Muscle of leg (tissue), 11 donors: ENCODE data around the gene NCEH1. TPM values are rescaled to one million over a fixed set of nuclear protein-coding genes. Genes with fewer than 3 reads are reported as not detected.

Experiments used
- DNase-seq: peaks from one replicate; pipeline ENCODE4 v3.0.0; 2013
- H3K27ac ChIP-seq: one replicate; pipeline ENCODE4 v1.5.1; 2013; ENCODE audit warnings: mild to moderate bottlenecking, low read length, control low read depth
- H3K27me3 ChIP-seq: one replicate; pipeline ENCODE4 v1.6.1; 2013; ENCODE audit warnings: low read length; ENCODE audit not compliant: control insufficient read depth, insufficient read depth
- H3K36me3 ChIP-seq: one replicate; pipeline ENCODE4 v1.6.1; 2013; ENCODE audit warnings: low read length; ENCODE audit not compliant: control insufficient read depth, insufficient read depth
- H3K4me1 ChIP-seq: one replicate; pipeline ENCODE4 v1.6.1; 2013; ENCODE audit warnings: low read length; ENCODE audit not compliant: control insufficient read depth, insufficient read depth
- H3K4me3 ChIP-seq: one replicate; pipeline ENCODE4 v1.5.1; 2013; ENCODE audit warnings: low read length, control low read depth
- H3K9me3 ChIP-seq: replicated peaks from 2 replicates; pipeline ENCODE4 v1.6.1; 2013; ENCODE audit warnings: low read depth, low read length; ENCODE audit not compliant: control insufficient read depth
- WGBS: methylation state at CpG from one replicate; pipeline ENCODE4 v1.1.5; 2013; ENCODE audit warnings: missing lambda C conversion rate; ENCODE audit not compliant: insufficient coverage; 5-methylcytosine and 5-hydroxymethylcytosine counted together
- polyA plus RNA-seq, 8 donors: library from polyadenylated mRNA; unstranded; fragments of 120-200 nt; gene quantifications; one replicate each; pipeline versions ENCODE4 v1.2.1 to v1.2.3, GENCODE V29; 2013; ENCODE audit warnings: inconsistent platforms in 1 of 8, low replicate concordance in 1 of 8; ENCODE audit not compliant: insufficient read length in 8 of 8, insufficient read depth in 1 of 8
- total RNA-seq: library from RNA; stranded (reverse); fragments of 120-200 nt; gene quantifications from one replicate; pipeline ENCODE4 v1.2.4, GENCODE V29; 2013

The NCEH1 gene
- total and polyA plus RNA-seq, 9 donors, result 1.3 to 2.6 (median 1.8) TPM

DNA sequence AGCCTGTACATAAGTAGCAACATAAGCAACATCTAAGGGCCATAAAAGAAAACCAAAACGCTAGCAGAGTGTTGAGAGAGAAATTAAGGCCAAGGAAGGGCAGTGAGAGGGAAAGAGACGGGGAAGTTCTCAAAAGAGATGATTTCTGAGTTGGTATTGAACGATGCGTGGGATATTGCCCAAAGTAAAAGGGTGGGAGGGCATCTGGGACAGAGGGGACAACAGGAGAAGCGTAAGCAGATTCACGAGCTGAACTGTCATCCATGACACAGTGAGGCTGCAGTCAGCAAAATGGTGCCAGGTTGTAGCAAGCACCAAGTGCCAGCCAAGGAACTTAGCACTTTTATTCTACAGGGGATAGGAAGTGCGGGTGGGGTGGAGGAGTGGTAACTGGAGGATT lies 11.8 kb downstream of the NCEH1 start:
- WGBS, result 87% methylated on average over 7 of the region's 7 CpGs
- H3K4me1 ChIP-seq, result no peaks in the 10 kb centered on the region
- no peak for DNase-seq
- H3K9me3 ChIP-seq, result no peaks in the 10 kb centered on the region
- peak overlapping the region; percentile 49 for H3K27ac ChIP-seq
- H3K36me3 ChIP-seq, result no peaks in the 10 kb centered on the region
- no peaks in the 10 kb centered on the region for H3K27me3 ChIP-seq
- no peak overlapping the region for H3K4me3 ChIP-seq

GRCh38 chr3:172698631-172699030 lies 12.2 kb downstream of the NCEH1 start:
- no peaks in the 10 kb centered on the region for H3K27me3 ChIP-seq
- H3K4me3 ChIP-seq, result no peak overlapping the region
- WGBS, result no CpG with 5 or more reads among the region's 6 CpGs
- H3K36me3 ChIP-seq, result no peaks in the 10 kb centered on the region
- H3K4me1 ChIP-seq, result no peaks in the 10 kb centered on the region
- peak overlapping the region; percentile 49 for H3K27ac ChIP-seq
- peak; percentile 62 for DNase-seq
- H3K9me3 ChIP-seq, result no peaks in the 10 kb centered on the region

DNA sequence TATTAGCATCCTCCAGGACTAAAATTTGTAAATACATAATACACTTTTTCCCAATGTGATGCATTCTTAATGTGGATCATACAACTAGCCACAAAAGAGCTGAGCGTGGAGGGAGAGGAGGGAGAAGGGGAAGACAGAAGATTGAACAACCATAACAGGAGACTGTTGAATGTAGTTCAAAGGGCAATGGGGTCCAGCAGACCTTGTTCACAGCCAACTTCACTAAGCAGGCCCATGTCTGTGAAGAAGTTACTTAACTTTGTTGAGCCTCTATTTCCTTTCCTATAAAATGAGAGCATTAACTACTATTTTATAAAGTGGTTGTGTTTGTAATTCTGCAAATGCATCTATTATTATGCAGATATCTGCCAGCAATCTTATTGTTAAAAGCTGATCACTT lies 13.3 kb downstream of the NCEH1 start:
- Histone ChIP-seq H3K4me1 (no peaks in the 10 kb centered on the region), H3K27ac (no peak overlapping the region)

GRCh38 chr3:172696357-172696756 lies 14.5 kb downstream of the NCEH1 start:
- Histone ChIP-seq H3K27me3 (no peaks in the 10 kb centered on the region), H3K4me1 (no peaks in the 10 kb centered on the region), H3K36me3 (no peaks in the 10 kb centered on the region), H3K27ac (no peak overlapping the region), H3K9me3 (no peaks in the 10 kb centered on the region), H3K4me3 (no peak overlapping the region)
- WGBS, result no CpG with 5 or more reads among the region's 5 CpGs
- DNase-seq, result no peak

More for the DNA sequence above, 13.3 kb downstream of the NCEH1 start:
- Histone ChIP-seq H3K9me3 (no peaks in the 10 kb centered on the region), H3K36me3 (no peaks in the 10 kb centered on the region), H3K4me3 (no peak overlapping the region), H3K27me3 (no peaks in the 10 kb centered on the region)
- no peak for DNase-seq
- no CpG with 5 or more reads among the region's 1 CpG for WGBS

- Histone ChIP-seq H3K27ac (no peak overlapping the region), H3K4me1 (no peaks in the 10 kb centered on the region), H3K27me3 (no peaks in the 10 kb centered on the region), H3K9me3 (no peaks in the 10 kb centered on the region), H3K4me3 (no peak overlapping the region), H3K36me3 (no peaks in the 10 kb centered on the region)
- DNase-seq, result no peak
- 75% methylated on average over 3 of the region's 4 CpGs for WGBS
These were observed 16.2 kb downstream of the NCEH1 start for GRCh38 chr3:172694573-172695246.

GRCh38 chr3:172692751-172693338 lies 18.0 kb downstream of the NCEH1 start:
- DNase-seq, result peak; percentile 32
- no peak overlapping the region for H3K27ac ChIP-seq
- no peaks in the 10 kb centered on the region for H3K36me3 ChIP-seq
- no peak overlapping the region for H3K4me3 ChIP-seq
- no CpG with 5 or more reads among the region's 2 CpGs for WGBS
- no peaks in the 10 kb centered on the region for H3K27me3 ChIP-seq
- no peaks in the 10 kb centered on the region for H3K9me3 ChIP-seq
- no peaks in the 10 kb centered on the region for H3K4me1 ChIP-seq

- no peak overlapping the region for H3K27ac ChIP-seq
- H3K4me3 ChIP-seq, result no peak overlapping the region
- H3K36me3 ChIP-seq, result no peaks in the 10 kb centered on the region
- 89% methylated on average over 1 of the region's 1 CpG for WGBS
- no peaks in the 10 kb centered on the region for H3K9me3 ChIP-seq
- no peaks in the 10 kb centered on the region for H3K27me3 ChIP-seq
- DNase-seq, result no peak
- H3K4me1 ChIP-seq, result no peaks in the 10 kb centered on the region
These were observed 19.9 kb downstream of the NCEH1 start for GRCh38 chr3:172690936-172691335.

DNA sequence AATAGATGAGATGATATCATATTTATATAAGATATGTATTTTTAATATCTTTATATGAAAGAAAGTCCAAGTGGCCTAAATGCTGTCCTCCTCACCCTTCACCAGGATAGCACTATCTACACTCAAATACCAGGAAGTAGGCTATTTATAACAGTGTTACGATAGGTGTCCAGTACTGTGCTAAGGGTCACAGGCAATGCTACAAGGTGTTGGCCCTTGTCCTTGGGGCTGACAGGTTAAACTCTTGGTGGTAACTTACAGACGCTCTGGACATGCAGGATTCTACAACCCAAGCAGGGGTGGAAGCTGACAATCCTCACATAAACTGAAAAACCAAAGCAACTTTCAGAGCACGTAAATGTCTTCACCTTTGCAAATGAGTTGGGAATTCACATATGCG lies 22.3 kb downstream of the NCEH1 start:
- Histone ChIP-seq H3K4me1 (no peaks in the 10 kb centered on the region), H3K27me3 (no peaks in the 10 kb centered on the region), H3K4me3 (no peak overlapping the region), H3K9me3 (no peaks in the 10 kb centered on the region), H3K27ac (no peak overlapping the region), H3K36me3 (no peaks in the 10 kb centered on the region)
- no peak for DNase-seq
- WGBS, result 40% methylated on average over 1 of the region's 4 CpGs

DNA sequence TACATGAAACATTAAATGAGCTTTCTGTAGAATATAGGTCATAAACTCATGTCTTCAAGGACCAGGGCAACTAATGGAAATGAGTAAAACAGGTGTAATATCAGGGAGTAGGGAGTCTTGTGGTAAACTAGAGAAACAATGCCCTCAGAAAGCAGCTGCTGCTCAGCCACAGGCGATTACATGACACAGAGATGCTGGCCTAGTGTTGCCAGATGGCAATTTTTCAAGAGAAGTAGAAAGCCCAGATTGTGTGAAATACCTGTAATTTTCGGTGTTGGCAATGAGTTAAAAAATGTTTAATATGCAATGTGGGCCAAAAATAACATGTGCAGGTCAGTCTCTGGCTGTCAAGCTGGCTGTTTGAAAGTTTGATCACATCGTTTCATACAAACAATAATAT lies 23.4 kb downstream of the NCEH1 start:
- Histone ChIP-seq H3K4me1 (no peaks in the 10 kb centered on the region), H3K36me3 (no peaks in the 10 kb centered on the region), H3K9me3 (no peaks in the 10 kb centered on the region), H3K4me3 (no peak overlapping the region), H3K27me3 (no peaks in the 10 kb centered on the region), H3K27ac (no peak overlapping the region)
- WGBS, result 33% methylated on average over 1 of the region's 3 CpGs
- DNase-seq, result no peak

DNA sequence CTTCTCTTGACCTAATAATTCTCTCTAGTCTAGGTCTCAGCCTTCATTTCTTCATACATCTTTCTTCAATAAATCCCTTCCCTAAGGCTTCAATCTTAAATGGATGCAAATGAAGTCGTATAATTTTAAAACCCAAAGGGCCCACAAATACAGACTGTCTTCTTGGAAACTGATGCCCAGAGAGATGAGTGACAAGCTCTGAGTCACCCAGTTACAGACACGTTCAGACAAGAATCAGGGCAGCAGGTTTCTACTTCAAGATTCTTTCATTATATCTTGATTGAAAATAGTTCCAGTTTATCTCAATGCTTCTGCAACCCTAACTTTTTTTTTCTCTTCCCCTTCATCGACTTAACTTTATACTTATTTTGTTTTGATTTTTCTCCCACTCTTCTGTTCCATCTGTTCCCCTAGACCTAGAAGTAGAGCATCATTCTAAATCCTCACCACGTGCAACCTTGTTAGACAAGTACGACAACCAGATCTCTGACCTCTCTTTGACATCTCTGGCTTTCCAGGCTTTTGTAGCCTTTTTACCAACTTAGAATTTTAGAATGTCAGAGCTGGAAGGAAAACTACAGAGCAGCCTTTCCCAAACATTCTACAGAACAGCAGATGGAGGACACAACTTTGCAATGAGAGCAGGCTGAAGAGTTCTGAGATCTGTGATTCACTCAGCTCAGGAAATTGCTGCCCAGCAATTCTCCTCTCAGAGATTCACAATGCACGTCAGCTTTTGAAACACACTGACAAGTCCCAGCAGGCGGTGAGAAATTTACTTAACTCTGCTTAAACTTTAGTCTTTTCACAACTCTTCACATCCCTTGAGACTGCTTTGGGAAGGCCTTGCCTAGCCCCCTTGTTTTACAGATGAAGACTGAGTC lies 25.3 kb downstream of the NCEH1 start:
- Histone ChIP-seq H3K27ac (no peak overlapping the region), H3K4me1 (no peaks in the 10 kb centered on the region), H3K4me3 (no peak overlapping the region), H3K9me3 (no peaks in the 10 kb centered on the region), H3K36me3 (no peaks in the 10 kb centered on the region), H3K27me3 (no peaks in the 10 kb centered on the region)
- DNase-seq, result no peak
- 84% methylated on average over 2 of the region's 7 CpGs for WGBS
